Sigmoid colon (tissue), 4 donors: ENCODE data around the gene CPLANE1.

Experiments used
- CTCF ChIP-seq, 4 experiments: fragments of 450-650 bp in 3 of 4; fragments of 200-600 bp in 1 of 4; IDR thresholded peaks; one replicate each; pipeline ENCODE4 v1.5.1; 2016 to 2019; ENCODE audit warnings: antibody characterized with exemption in 4 of 4, mild to moderate bottlenecking in 3 of 4, moderate library complexity in 2 of 4
- EP300 ChIP-seq, 4 donors: sonication (generic); formaldehyde crosslinking; IDR thresholded peaks; one replicate each; pipeline ENCODE4 v1.6.1; 2017; ENCODE audit warnings: antibody characterized with exemption in 4 of 4
- POLR2A ChIP-seq, 2 donors: fragments of 450-650 bp; IDR thresholded peaks; one replicate each; pipeline ENCODE4 v1.6.1; 2016; ENCODE audit warnings: antibody characterized with exemption in 2 of 2, mild to moderate bottlenecking in 2 of 2, moderate library complexity in 2 of 2
- POLR2AphosphoS5 ChIP-seq, 4 donors: sonication (generic); formaldehyde crosslinking; IDR thresholded peaks; one replicate each; pipeline ENCODE4 v1.6.1; 2017; ENCODE audit warnings: antibody characterized with exemption in 4 of 4

DNA sequence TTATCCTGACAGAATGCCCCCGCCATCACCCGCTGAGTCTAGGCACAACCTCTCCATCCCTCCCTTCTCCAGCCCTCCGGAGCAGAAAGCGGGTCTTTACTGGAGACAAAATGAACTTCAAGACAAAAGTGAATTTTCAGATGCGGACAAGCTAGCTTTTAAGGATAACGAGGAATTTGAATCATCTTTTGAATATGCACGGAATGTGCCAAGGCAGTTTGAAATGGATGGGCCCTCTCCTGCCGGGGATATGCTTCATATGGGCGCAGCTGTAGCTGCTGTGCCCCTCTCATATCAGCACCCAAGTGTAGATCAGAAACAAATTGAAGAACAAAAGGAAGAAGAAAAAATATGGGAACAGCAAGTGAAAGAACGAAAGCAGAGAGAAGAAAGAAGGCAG, 37.5 kb downstream of the CPLANE1 start:
- TF ChIP-seq CTCF (IDR thresholded peaks at IDR 0.05), result no peak
- TF ChIP-seq POLR2AphosphoS5 (IDR thresholded peaks at IDR 0.05), result no peak
- TF ChIP-seq POLR2A (IDR thresholded peaks at IDR 0.05), result no peak
- TF ChIP-seq EP300 (IDR thresholded peaks at IDR 0.05), result no peak
